ENCODE data around the gene POC1A. TPM values are rescaled to one million over a fixed set of nuclear protein-coding genes. Genes with fewer than 3 reads are reported as not detected.

POC1A gene
- total RNA-seq, 1 donor from 2014 or later, result 3.7 TPM

DNA sequence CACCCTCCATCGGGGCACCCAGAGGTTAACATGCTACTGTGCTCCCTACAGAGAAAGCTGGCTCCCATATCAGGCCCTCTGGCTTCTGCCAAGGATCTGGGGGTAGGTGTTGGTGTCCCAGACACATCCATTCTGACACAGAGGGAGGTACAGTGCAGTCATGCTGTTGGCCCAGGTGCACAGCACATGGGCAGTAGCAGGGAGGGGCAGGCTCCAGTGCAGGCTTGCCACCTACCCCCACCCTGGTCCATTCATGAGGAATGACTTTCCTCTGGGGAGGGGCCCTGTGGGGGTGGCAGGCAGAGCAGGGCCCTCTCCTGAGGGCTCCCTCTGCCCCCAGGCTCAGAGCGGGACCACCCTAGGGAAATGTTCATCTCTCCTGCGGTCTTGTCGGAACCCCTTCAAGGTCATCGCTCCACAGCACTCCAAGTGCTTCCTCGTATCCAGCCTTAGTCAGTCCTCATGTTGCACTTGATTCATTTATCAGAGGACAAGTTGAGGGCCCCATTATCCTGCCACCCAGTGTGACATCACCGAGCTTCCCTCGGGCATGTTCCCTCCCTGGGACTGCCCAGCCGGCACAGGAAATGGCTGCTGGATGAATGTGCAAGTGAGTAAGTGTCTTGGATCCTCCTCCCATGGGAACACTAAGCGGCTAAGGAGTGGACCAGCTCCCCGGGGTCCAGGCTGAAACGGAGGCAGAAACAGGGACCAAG is 107.9 kb downstream of the POC1A start:
- Mint-ChIP-seq H3K36me3 (ENCODE audit: low read depth, unreplicated experiment) (peaks cover 6% of the 10 kb centered on the region), H3K27ac (ENCODE audit: unreplicated experiment) (peak overlapping the region; percentile 98), H3K9me3 (ENCODE audit: unreplicated experiment) (no peaks in the 10 kb centered on the region), H3K27me3 (ENCODE audit: low read depth, unreplicated experiment) (no peaks in the 10 kb centered on the region), H3K4me1 (ENCODE audit: low read depth, unreplicated experiment) (peaks cover 25% of the 10 kb centered on the region), H3K4me3 (ENCODE audit: unreplicated experiment) (peak overlapping the region; percentile 34)
- DNase-seq (ENCODE audit: low read depth) (peak; percentile 98), FAIRE-seq (peak; percentile 97)
- H3K79me2 ChIP-seq (ENCODE audit: insufficient read depth, low read length), result peaks cover 34% of the 10 kb centered on the region
- peak overlapping the region; percentile 99 for H3K27ac ChIP-seq (ENCODE audit: low read depth, low read length)
- H2AFZ ChIP-seq (ENCODE audit: low read depth, low read length), result no peak overlapping the region
- no peaks in the 10 kb centered on the region for H3K27me3 ChIP-seq (ENCODE audit: insufficient read depth, low read length)
- peak overlapping the region; percentile 31 for H3K4me3 ChIP-seq (ENCODE audit: insufficient read depth, low read depth, low read length)
- H3K9me3 ChIP-seq (ENCODE audit: insufficient read depth, low read depth, low read length), result no peaks in the 10 kb centered on the region
- H3K9ac ChIP-seq (ENCODE audit: low read length), result peak overlapping the region; percentile 88
- no peaks in the 10 kb centered on the region for H4K20me1 ChIP-seq (ENCODE audit: insufficient read depth, low read length)
- TF ChIP-seq, protein P1, sequence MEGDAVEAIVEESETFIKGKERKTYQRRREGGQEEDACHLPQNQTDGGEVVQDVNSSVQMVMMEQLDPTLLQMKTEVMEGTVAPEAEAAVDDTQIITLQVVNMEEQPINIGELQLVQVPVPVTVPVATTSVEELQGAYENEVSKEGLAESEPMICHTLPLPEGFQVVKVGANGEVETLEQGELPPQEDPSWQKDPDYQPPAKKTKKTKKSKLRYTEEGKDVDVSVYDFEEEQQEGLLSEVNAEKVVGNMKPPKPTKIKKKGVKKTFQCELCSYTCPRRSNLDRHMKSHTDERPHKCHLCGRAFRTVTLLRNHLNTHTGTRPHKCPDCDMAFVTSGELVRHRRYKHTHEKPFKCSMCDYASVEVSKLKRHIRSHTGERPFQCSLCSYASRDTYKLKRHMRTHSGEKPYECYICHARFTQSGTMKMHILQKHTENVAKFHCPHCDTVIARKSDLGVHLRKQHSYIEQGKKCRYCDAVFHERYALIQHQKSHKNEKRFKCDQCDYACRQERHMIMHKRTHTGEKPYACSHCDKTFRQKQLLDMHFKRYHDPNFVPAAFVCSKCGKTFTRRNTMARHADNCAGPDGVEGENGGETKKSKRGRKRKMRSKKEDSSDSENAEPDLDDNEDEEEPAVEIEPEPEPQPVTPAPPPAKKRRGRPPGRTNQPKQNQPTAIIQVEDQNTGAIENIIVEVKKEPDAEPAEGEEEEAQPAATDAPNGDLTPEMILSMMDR (IDR thresholded peaks at IDR 0.05; ENCODE audit: insufficient read depth, low read depth, low read length), result no peak
- TF ChIP-seq EZH2 (IDR thresholded peaks at IDR 0.05; ENCODE audit: insufficient read depth, low read length), result no peak
- peaks cover 13% of the 10 kb centered on the region for H3K36me3 ChIP-seq (ENCODE audit: insufficient read depth, low read length)
- peak overlapping the region; percentile 77 for H3K4me2 ChIP-seq (ENCODE audit: low read length)
- H3K4me1 ChIP-seq (ENCODE audit: insufficient read depth, low read length), result peaks cover 38% of the 10 kb centered on the region

DNA sequence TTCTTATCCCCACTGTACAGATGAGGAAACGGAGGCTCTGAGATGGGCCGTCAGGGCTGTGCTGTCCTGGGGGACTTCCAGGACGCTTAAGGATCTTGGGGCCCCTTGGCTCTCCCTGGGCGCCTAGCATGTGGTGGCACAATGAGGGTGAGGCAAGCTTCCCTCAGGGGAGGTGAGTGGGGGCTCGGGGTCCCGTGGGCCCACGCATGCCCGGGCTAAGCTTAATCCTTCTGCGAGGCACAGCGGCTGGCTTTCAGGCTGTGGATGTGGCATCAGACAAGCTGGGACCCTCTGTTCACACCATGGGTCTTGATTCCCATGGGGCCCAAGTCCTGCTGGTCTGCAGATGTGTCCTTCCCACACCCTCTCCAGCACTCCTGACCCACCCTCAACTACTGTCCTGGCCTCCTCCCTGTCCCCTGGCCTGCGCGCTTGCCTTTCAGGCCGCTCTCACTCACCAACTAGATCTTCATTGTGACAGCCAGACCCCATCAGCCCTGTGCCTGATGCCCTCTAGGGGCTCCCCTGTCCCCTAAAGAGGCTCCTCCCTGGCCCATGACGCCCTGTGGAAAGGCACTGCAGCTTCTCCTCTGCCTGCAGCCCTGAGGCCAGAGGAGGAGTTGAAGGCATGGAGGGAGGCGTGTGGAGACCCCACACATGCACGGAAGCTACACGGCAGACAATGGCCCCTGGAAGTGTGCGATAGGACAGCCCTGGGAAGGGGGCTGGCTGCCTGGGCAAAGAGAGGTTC is 109.2 kb downstream of the POC1A start:
- no peak for TF ChIP-seq EZH2 (IDR thresholded peaks at IDR 0.05; ENCODE audit: insufficient read depth, low read length)
- TF ChIP-seq, protein P1 (IDR thresholded peaks at IDR 0.05; ENCODE audit: insufficient read depth, low read depth, low read length), result no peak
- Histone ChIP-seq H3K36me3 (ENCODE audit: insufficient read depth, low read length) (peaks cover 9% of the 10 kb centered on the region), H3K9me3 (ENCODE audit: insufficient read depth, low read depth, low read length) (no peaks in the 10 kb centered on the region), H3K4me1 (ENCODE audit: insufficient read depth, low read length) (peaks cover 40% of the 10 kb centered on the region), H3K4me3 (ENCODE audit: insufficient read depth, low read depth, low read length) (no peak overlapping the region), H3K79me2 (ENCODE audit: insufficient read depth, low read length) (peaks cover 21% of the 10 kb centered on the region), H2AFZ (ENCODE audit: low read depth, low read length) (no peak overlapping the region), H3K9ac (ENCODE audit: low read length) (peak overlapping the region; percentile 88), H3K27ac (ENCODE audit: low read depth, low read length) (peak overlapping the region; percentile 99), H3K27me3 (ENCODE audit: insufficient read depth, low read length) (no peaks in the 10 kb centered on the region), H4K20me1 (ENCODE audit: insufficient read depth, low read length) (no peaks in the 10 kb centered on the region), H3K4me2 (ENCODE audit: low read length) (peak overlapping the region; percentile 77)
- peak overlapping the region; percentile 6 for H3K4me3 Mint-ChIP-seq (ENCODE audit: unreplicated experiment)
- peaks cover 27% of the 10 kb centered on the region for H3K4me1 Mint-ChIP-seq (ENCODE audit: low read depth, unreplicated experiment)
- peaks cover under 1% of the 10 kb centered on the region for H3K36me3 Mint-ChIP-seq (ENCODE audit: low read depth, unreplicated experiment)
- DNase-seq (ENCODE audit: low read depth), result no peak
- FAIRE-seq, result no peak
- H3K27ac Mint-ChIP-seq (ENCODE audit: unreplicated experiment), result peak overlapping the region; percentile 96
- H3K27me3 Mint-ChIP-seq (ENCODE audit: low read depth, unreplicated experiment), result peaks cover 12% of the 10 kb centered on the region
- no peaks in the 10 kb centered on the region for H3K9me3 Mint-ChIP-seq (ENCODE audit: unreplicated experiment)
